GM08714 (cell line): ENCODE measurements around the gene ATXN2.

Experiments
- H3K4me3 ChIP-seq: fragments of 200-500 bp; sonication (Bioruptor generic); 2 replicates; pipeline ENCODE4 v1.5.1; 2014; ENCODE audit warnings: mild to moderate bottlenecking, low read length, inconsistent platforms
- ZNF274 ChIP-seq: IDR thresholded peaks from 2 replicates; pipeline ENCODE4 v1.6.1; 2012; ENCODE audit warnings: mild to moderate bottlenecking, low read depth, low read length

Gene ATXN2

DNA sequence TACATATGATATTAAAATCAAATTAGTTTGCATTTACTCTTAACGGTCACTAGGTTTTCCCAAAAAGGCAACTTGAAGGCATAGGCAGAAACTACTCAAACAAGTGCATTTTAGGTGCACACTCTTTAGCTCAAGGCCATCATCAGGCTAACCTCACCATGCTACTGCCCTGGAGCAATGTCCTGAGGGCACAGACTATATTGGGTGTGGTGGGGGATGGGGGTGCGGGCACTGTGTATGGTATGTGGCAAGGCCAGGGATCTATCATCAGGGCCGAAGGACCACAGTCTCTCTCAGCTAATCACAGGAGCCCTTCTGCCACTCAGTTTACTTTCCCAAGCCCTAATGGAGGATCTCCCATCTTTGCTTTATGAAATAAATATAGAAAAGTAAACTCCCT lies 141.5 kb downstream of the ATXN2 start:
- TF ChIP-seq ZNF274, result no peak
- H3K4me3 ChIP-seq, result no peak overlapping the region

DNA sequence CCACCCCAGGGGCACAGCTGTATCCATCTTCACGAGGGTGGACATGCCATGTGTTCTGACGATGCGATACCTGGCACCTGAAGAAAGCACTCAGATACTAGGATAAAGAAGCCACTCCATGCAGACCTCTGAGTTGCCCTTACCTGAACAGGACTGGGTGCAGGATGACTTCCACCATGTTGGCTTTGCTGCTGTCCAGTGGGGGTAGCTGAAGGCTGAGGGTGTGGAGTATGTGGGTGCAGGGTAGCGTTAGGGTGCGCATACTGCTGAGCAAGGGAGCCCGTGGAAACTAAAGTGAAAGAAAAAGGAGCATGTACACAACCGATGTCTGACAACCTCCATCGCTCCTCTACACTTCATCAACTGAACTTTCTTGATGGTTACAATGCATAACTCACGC lies 142.0 kb downstream of the ATXN2 start:
- no peak overlapping the region for H3K4me3 ChIP-seq
- no peak for TF ChIP-seq ZNF274

DNA sequence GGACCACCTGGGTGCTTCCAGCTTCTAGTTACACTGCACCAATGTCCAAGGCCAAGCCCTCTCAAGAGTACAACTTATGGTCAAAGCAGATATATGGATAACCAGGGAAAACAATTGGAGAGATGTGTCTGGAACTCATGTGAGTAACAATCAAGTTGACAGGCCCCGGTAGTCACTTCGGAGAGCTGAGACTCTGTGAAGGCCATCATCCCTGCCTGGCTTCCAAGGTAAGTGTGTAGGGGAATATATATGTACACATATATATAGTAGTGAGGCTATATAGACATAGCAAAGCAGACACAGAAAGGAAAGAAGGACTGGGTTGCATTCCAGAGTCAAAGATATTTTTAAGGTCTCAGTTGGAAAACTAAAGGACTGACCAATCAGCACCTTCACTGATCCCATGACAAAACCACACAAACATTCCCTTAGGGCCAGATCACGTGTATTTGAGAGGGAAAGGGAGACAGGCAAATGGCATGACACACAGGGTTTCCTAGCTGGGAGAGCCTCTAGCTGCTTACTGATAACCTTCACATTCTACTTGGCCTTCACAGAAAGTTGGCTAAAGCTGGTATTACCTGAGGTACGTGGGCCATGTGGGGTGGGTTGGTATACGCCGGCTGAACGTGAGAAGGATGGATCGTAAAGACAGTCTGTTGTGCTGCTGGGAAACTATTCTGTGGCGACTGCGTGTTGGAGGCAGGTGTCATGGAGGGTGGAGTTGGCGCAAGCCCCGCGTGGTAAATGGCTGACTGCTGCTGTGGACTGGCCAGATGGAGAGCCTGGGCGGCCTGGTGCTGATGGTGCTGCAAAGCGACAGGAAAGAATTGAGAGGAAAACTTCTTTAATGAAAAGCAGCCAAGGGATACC lies 143.4 kb downstream of the ATXN2 start:
- no peak for TF ChIP-seq ZNF274
- H3K4me3 ChIP-seq, result no peak overlapping the region

DNA sequence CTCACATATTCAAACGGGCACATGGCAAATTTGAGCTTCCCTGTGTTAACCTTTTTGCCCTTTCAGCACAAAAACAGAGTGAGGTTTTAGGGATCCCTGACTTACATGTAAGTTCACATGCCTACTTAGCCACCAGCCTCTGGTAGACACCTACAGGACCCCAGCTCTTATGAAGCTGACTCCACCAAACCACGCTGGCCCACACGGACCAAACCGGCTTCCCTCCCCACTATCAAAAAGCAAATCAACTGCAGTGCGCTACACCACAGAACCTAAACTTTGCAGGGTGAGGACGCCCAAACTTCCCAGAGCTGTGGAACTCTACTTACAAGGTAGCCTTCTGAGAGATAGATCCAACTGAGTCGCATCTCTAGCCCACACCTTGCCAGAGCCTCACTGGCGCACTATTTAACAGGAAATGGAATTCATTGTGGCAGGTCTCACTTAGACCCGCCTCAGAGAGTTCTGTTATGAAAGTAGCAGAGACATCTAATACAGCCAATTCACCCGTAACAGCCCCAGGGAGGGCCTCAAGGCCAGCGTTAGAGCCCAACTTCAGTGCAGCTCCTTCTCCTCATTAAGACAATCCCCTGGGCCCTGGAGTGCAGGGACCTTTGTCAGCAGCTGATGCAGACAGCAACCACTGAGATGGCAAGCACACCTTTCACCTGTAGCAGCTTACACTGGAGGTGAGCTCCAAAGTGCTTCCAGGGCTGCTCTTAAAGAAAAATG lies 144.2 kb downstream of the ATXN2 start:
- H3K4me3 ChIP-seq, result no peak overlapping the region
- no peak for TF ChIP-seq ZNF274

DNA sequence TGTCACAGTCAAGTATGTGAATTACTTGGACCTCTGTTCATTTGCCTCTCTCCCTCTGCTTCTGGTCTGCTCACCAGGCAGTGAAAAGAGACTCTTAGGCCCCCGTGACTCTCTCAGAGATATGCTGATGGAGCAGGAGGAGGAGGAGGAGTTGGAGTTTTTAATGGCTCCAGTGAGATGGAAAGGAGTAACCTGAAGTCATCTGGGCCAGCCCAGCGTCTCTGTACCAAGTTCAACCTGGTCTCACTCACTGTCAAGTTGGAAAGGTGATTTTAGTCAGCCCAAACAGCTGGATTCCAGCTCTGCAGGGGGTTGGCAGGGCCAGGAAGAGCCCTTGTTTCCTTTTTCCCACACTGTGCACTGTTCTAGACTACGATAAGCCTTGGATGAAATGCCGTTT lies 144.8 kb downstream of the ATXN2 start:
- TF ChIP-seq ZNF274, result no peak
- no peak overlapping the region for H3K4me3 ChIP-seq

DNA sequence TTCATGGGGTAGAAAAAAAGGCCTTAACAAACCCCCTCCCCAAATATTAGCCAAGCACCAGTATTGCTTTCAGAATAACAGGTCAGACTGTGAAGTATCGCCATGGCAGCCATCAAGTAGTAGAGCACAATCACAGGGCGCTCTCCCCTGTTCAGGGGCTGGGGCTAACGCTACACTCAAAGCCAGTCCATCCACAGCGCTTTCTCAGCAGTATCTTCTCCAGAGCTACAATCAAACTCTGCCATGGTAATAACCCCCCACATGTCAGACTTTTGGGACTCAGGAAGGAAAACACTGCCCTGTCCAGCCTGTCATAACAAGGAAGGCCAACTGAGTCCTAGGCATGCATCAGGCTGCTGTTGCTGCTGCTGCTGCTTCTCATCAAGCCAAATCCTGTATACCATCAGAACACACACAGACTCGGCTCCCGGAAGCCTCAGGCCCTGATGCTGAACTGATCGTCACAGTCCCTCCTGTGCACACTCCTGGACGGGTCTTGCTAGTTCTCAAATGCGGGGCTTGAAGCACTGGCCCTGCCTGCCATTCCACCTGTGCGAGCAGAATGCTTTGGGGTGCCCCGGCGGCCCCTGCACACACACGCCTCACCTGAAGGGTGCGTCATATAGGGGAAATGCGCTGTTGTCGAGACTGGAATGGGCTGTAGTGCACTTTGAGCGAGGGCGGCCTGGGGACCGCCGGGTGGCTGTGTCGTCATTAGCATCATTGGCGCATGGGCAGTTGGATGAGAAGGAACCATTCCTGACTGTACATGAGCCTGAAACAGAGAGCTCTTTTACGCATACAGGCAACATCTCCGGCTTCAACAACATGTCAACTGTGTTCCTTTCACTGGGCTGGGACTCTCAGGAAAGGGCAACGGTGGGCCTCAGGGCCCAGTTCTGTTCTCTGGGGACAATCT lies 145.8 kb downstream of the ATXN2 start:
- TF ChIP-seq ZNF274, result no peak
- no peak overlapping the region for H3K4me3 ChIP-seq

DNA sequence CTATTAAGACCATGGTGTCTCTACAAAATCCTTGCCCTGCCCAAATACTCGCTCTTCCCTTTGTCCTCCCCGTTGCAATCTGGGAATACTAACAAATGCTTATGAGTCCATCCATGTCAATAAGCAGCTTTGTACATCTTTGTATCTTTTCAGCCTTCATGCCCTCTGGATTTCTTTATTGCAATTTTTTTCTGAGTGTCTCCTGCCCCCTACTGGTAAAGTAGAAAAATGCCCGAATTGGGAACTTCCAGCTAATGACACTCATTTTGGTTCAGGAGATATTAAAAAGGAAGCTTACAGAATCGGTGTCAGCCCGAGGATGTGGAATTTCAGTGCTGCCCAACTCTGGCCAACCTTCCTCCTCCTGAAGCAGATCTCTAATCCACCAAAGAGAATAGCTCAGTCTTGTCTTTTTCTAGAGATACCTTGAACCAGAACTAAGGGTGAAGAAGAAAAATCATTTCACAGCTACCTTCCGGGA lies 147.4 kb downstream of the ATXN2 start:
- no peak for TF ChIP-seq ZNF274

DNA sequence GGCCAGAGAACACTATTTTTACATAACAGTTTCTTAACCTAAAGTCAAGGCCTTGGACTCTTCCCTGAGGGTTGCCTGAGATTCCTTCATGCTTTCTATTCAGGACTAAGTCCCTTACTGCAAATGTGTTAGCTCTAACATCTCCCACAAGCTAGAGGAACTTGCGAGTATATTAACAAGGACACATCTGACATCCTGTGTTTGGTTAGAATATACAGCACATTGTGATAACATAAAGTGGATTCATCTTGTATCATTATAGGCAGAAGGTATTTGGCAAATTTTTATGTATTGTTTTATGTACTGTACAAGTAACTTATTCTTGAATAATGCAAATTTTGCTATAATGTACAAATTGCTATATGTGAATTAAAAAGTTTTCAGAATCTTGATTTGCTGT lies 147.9 kb downstream of the ATXN2 start:
- no peak overlapping the region for H3K4me3 ChIP-seq
- TF ChIP-seq ZNF274, result no peak

More for the DNA sequence above, 147.4 kb downstream of the ATXN2 start:
- no peak overlapping the region for H3K4me3 ChIP-seq

DNA sequence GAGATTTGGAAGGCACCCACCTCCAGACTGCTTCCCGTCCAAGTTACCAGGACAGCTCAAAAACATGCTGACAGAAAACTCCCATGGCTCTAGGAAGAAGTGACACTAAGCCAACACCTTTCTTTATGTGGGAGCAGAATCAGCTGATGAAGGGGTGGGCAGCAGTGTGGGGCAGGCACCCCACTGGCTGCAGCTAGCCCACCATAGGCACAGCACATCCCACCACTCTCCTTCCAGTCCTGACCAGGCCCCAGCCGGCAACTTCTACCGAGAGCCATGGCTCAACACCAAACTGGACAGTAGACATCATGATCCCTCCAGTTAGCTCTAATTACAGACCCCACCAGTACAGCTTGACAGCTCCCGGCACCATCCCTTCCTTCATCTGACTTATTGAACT lies 148.4 kb downstream of the ATXN2 start:
- no peak overlapping the region for H3K4me3 ChIP-seq
- TF ChIP-seq ZNF274, result no peak

DNA sequence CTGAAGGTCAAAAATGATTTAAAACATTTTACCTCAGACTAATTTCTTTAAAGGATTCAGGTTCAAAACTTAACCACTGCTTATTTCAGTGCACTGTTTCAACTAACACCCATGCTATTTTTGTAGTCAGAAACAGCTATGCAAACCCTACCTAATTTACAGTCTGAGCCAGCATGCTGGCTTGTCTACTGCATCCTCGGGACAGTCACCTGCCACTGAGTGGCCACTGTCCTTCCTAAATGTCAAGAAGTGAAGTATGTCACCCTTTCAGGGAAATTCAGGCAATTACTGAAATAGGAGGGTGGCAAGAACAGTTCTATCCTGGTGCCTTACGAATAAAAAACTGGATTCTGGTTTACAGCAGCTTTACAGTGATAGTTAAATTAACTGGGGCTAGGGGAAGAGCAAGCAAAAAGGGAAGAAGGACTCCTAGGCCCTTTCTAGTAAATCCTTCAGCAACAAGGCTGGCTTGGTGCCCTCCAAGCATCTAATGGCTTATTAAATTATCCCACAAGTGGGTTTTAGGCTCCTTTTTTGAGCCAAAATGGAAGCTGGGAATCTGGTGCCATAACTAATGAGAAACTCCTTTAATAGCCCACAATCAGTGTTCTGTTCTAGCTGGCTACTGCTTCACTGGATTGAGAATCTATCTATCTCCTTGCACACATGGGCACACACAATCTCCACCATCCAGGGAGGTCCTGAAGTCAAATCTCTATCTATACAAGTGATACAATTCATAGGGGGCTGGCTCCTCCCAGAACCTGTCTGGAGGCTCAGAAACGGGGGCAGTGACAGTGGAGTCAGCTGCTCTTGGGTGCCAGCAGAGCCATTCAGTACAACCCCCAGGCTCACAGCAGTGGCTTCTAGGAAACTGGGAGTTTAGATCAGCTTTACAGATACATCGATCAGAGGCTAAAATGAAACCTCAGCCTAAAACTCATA lies 150.0 kb downstream of the ATXN2 start:
- H3K4me3 ChIP-seq, result no peak overlapping the region
- no peak for TF ChIP-seq ZNF274

DNA sequence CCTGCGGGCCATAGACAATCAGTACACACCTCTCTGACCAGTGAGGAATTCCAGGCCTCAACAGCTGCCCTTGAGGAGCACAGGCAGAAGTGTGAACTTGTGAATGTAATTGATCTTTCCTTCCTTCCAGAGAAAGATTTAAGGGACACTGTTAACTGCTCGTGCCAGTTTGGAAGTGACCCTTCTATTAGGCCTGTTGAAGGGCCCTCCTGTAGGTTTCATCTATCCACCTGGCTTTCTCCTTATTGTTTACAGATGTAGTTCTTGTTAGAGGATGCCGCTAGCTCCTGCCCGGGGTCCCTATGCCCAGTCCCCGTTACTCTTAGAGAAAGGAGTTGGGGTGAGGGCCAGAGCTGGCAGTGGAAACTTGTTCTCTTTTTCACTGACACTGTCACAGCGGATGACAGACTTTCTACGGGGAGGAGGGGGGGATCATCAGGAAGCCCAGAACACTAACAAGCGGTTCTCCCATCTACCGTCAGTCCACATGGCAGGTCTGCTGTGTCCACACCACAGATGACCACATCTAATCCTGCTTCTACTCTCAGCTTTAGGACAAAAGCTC lies 150.8 kb downstream of the ATXN2 start:
- TF ChIP-seq ZNF274, result no peak

DNA sequence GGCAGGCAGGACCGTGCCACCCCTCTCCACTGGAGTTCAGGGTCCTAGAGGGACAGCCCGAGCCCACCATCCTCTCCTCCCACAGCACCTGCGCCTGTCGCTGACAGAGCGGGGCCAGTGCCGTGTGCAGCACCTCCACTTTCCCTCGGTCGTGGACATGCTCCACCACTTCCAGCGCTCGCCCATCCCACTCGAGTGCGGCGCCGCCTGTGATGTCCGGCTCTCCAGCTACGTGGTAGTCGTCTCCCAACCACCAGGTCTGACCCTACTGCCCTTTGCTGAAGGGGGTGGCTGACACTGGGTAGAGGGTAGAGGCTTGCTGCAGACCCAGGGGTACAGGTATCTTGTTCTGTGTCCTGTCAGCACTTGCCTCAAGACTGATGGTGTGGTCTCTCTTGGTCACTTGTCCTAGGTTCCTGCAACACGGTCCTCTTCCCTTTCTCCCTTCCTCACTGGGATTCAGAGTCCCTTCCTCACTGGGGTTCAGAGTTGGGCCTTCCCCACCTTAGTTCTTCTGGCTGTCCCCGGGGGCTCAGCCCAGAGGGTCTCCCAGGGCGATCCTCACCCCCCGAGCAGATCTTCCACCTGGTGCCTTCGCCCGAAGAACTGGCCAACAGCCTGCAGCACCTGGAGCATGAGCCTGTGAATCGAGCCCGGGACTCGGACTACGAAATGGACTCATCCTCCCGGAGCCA lies 151.4 kb downstream of the ATXN2 start:
- no peak overlapping the region for H3K4me3 ChIP-seq
- no peak for TF ChIP-seq ZNF274

More for the DNA sequence above, 150.8 kb downstream of the ATXN2 start:
- H3K4me3 ChIP-seq, result no peak overlapping the region
